NOMO-1 treated with dmso at 0.1 percent for 144 hours (cell line): Measurements from ENCODE around the gene ANGPTL4.
"Not testable (repeated sequence)": the region's sequence is repeated elsewhere in the genome, so short reads cannot be mapped to it uniquely, and the experiment has no call there.

Experiments
- DNase-seq: peaks from one replicate; lab custom pipeline; 2025; ENCODE audit not compliant: unreplicated experiment; lab: John Stamatoyannopoulos, UW

Gene ANGPTL4

GRCh38 chr19:8363803-8364771, at the start of gene ANGPTL4:
ANGPTL4 (plus strand) TSS chr19:8364155; CDS start chr19:8364322, 167 bp downstream.
- no peak for DNase-seq

GRCh38 chr19:8314981-8315640, 48.8 kb upstream of the ANGPTL4 start:
- DNase-seq, result not testable (repeated sequence)

- DNase-seq, result no peak
Observed at GRCh38 chr19:8316351-8317125, 47.4 kb upstream of the ANGPTL4 start.

- not testable (repeated sequence) for DNase-seq
Observed at GRCh38 chr19:8318835-8319234, 45.1 kb upstream of the ANGPTL4 start.

GRCh38 chr19:8319807-8320520, 44.0 kb upstream of the ANGPTL4 start:
- no peak for DNase-seq

GRCh38 chr19:8320564-8321066, 43.3 kb upstream of the ANGPTL4 start:
- no peak for DNase-seq

- peak; percentile 94 for DNase-seq
Observed at GRCh38 chr19:8321067-8321985, 42.6 kb upstream of the ANGPTL4 start, which contains the start of the genes NDUFA7 and RPS28. NDUFA7 (minus strand) TSS chr19:8321375; CDS start chr19:8321358, 17 bp downstream. RPS28 (plus strand) TSS chr19:8321496; CDS start chr19:8321531, 35 bp downstream.

- DNase-seq, result no peak
Observed at GRCh38 chr19:8321986-8322637, 41.8 kb upstream of the ANGPTL4 start.

- no peak for DNase-seq
Observed at GRCh38 chr19:8322638-8322997, 41.3 kb upstream of the ANGPTL4 start.

GRCh38 chr19:8323781-8324185, 40.2 kb upstream of the ANGPTL4 start:
- no peak for DNase-seq

- DNase-seq, result no peak
Observed at GRCh38 chr19:8324186-8325050, 39.5 kb upstream of the ANGPTL4 start.

- no peak for DNase-seq
Observed at GRCh38 chr19:8325454-8325853, 38.5 kb upstream of the ANGPTL4 start.

- DNase-seq, result no peak
Observed at GRCh38 chr19:8329996-8330395, 34.0 kb upstream of the ANGPTL4 start.

GRCh38 chr19:8331263-8331845, 32.6 kb upstream of the ANGPTL4 start:
- no peak for DNase-seq

GRCh38 chr19:8332976-8333766, 30.8 kb upstream of the ANGPTL4 start:
- DNase-seq, result no peak

- no peak for DNase-seq
Observed at GRCh38 chr19:8333767-8334457, 30.0 kb upstream of the ANGPTL4 start.
